Right cardiac atrium (tissue), 5 donors: ENCODE measurements around the gene C20orf202. TPM values are rescaled to one million over a fixed set of nuclear protein-coding genes. Genes with fewer than 3 reads are reported as not detected.

Experiments used
- ATAC-seq, 2 donors: fragments of 200-7000 bp; cut with Tn5 transposase; one replicate each; pipeline versions ENCODE4 v1.8.0 to v1.9.1; 2020; ENCODE audit warnings: moderate library complexity in 2 of 2, mild to moderate bottlenecking in 1 of 2
- DNase-seq, 3 donors: peaks; one replicate each; pipeline ENCODE4 v3.0.0-alpha.2; 2020
- H3K27ac ChIP-seq: one replicate; pipeline ENCODE4 v1.5.1; 2013; ENCODE audit warnings: mild to moderate bottlenecking, low read length, control low read depth, moderate library complexity
- H3K27me3 ChIP-seq: one replicate; pipeline ENCODE4 v1.6.1; 2013; ENCODE audit not compliant: control insufficient read depth, insufficient read depth
- H3K4me1 ChIP-seq: one replicate; pipeline ENCODE4 v1.6.1; 2013; ENCODE audit warnings: low read length; ENCODE audit not compliant: control insufficient read depth, insufficient read depth
- H3K4me3 ChIP-seq: one replicate; pipeline ENCODE4 v1.5.1; 2013; ENCODE audit warnings: low read length, control low read depth
- H3K9me3 ChIP-seq: one replicate; pipeline ENCODE4 v1.6.1; 2013; ENCODE audit warnings: low read length; ENCODE audit not compliant: control insufficient read depth
- WGBS: extraction: QIAGEN DNeasy Blood & Tissue Kit; methylation state at CpG from one replicate; pipeline ENCODE4 v1.1.7; 2013; 5-methylcytosine and 5-hydroxymethylcytosine counted together
- intact Hi-C, 4 donors: fragments of 100-400 bp; cut with DNase I; formaldehyde crosslinking; loops; one replicate each; pipeline versions ENCODE4 v1.11.0 to v1.14.0; 2022 to 2023
- polyA plus RNA-seq: library from polyadenylated mRNA; stranded (reverse); fragments of 200-250 nt; gene quantifications from one replicate; pipeline ENCODE4 v1.2.3, GENCODE V29; 2013
- total RNA-seq, 4 donors: library from RNA; stranded (reverse); fragmentation: NEBNext Ultra II Directional; extraction: Animal tissue kit (Norgen Biotek cat#: 25700); gene quantifications; one replicate each; pipeline ENCODE4 v1.2.1, GENCODE V29; 2021
- donor health status: healthy with polysubstance abuse.
- donor health status: DM: no; HTN: yes; CAD: no.
- donor health status: DM: no; HTN: no; CAD: no.
- donor health status: DM: no; HTN: yes; CAD: no; lungs with severe emphysema.
- donor health status: DM: yes; HTN: yes; CAD: no.

C20orf202 gene
- total and polyA plus RNA-seq, 5 donors = 0.15 to 0.31 (median 0.27) TPM

DNA sequence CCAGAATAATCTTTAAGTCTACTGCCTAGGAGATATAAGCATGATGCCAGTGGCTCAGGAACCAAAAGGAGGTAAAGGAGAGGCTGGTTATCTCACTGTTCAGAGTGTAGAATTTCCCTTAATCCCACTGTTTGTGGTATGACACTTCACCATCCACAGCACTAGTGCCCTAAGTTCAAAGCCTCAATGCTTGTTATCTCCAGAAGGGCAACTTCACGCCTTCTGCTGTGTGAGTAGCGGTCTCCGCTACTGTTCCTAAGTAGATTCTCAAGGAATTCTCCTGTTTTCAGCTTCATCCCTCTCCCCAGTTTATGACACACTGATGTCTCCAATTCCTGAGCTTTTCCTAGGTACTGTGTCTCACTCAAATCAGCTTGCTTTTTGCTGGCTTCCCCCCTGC, 49.2 kb downstream of the C20orf202 start:
- no peak for ATAC-seq
- Histone ChIP-seq H3K27me3 (no peaks in the 10 kb centered on the region), H3K4me3 (no peak overlapping the region), H3K4me1 (no peaks in the 10 kb centered on the region), H3K9me3 (no peaks in the 10 kb centered on the region), H3K27ac (no peak overlapping the region)
- intact Hi-C loops = no loop called here
- WGBS = 73% methylated on average over 3 of the region's 3 CpGs
- no peak for DNase-seq

DNA sequence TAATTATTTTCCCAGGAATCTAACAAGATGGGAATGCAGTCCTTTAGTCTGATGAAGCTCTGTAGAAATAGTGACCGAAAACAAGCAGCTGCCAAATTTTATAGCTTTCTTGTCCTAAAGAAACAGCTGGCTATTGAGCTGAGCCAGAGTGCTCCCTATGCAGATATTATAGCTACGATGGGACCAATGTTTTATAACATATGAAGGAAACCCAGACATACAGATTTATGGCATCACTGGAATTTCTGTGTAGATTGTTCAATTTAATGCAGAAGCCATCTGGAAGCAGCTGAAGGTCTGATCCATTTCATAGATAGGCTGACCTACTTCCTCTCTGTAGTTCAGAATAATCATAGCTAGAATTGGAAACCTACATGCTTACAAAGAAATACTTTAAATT, 51.0 kb downstream of the C20orf202 start:
- no peaks in the 10 kb centered on the region for H3K27me3 ChIP-seq
- H3K4me1 ChIP-seq = no peaks in the 10 kb centered on the region
- H3K4me3 ChIP-seq = no peak overlapping the region
- no peaks in the 10 kb centered on the region for H3K9me3 ChIP-seq
- ATAC-seq = no peak
- intact Hi-C loops = no loop called here
- DNase-seq = no peak
- H3K27ac ChIP-seq = no peak overlapping the region
- WGBS = 45% methylated on average over 2 of the region's 2 CpGs

GRCh38 chr20:1255675-1256074, 52.4 kb downstream of the C20orf202 start:
- 65% methylated on average over 2 of the region's 2 CpGs for WGBS
- Histone ChIP-seq H3K4me1 (no peaks in the 10 kb centered on the region), H3K4me3 (no peak overlapping the region), H3K27ac (no peak overlapping the region), H3K9me3 (no peaks in the 10 kb centered on the region), H3K27me3 (no peaks in the 10 kb centered on the region)
- intact Hi-C loops = no loop called here
- DNase-seq (no peak), ATAC-seq (no peak)

Other genes with a start within 250 kb of the C20orf202 start
- under 1 TPM in 2 of 4 donors, not detected in 2; 0.24 to 0.53 TPM for gene RSPO4, start 201.1 kb upstream of the C20orf202 start, total RNA-seq
- gene RSPO4, start 201.1 kb upstream of the C20orf202 start, polyA plus RNA-seq = 0.25 TPM
- gene PSMF1, start 84.9 kb upstream of the C20orf202 start, total RNA-seq = 100 to 1,000 TPM; 113 to 128 (median 117) TPM
- gene PSMF1, start 84.9 kb upstream of the C20orf202 start, polyA plus RNA-seq = 49.1 TPM
- 1 to 10 TPM; 4.0 to 7.2 (median 4.7) TPM for gene TMEM74B, start 18.5 kb upstream of the C20orf202 start, total RNA-seq
- gene TMEM74B, start 18.5 kb upstream of the C20orf202 start, polyA plus RNA-seq = 7.8 TPM
- not detected for gene RAD21L1, start 22.6 kb downstream of the C20orf202 start, total RNA-seq
- gene RAD21L1, start 22.6 kb downstream of the C20orf202 start, polyA plus RNA-seq = not detected
- gene SNPH, start 62.8 kb downstream of the C20orf202 start, total RNA-seq = 1 to 10 TPM; 4.8 to 6.8 (median 5.7) TPM
- gene SNPH, start 62.8 kb downstream of the C20orf202 start, polyA plus RNA-seq = 5.2 TPM
- gene SDCBP2, start 125.7 kb downstream of the C20orf202 start, total RNA-seq = 1 to 10 TPM; 1.9 to 2.2 (median 2.2) TPM
- 2.0 TPM for gene SDCBP2, start 125.7 kb downstream of the C20orf202 start, polyA plus RNA-seq
- 100 to 1,000 TPM; 105 to 162 (median 140) TPM for gene FKBP1A, start 189.6 kb downstream of the C20orf202 start, total RNA-seq
- 129 TPM for gene FKBP1A, start 189.6 kb downstream of the C20orf202 start, polyA plus RNA-seq